Thoracic aorta endothelial cell (primary cell): ENCODE measurements around the gene TRIP13. TPM values are rescaled to one million over a fixed set of nuclear protein-coding genes. Genes with fewer than 3 reads are reported as not detected.

Experiments
- total RNA-seq: library from RNA; depleted of rRNA; stranded (reverse); fragments of >200 nt; gene quantifications from 2 replicates; pipeline ENCODE4 v1.2.3, GENCODE V29; 2012

TRIP13 gene, protein sequence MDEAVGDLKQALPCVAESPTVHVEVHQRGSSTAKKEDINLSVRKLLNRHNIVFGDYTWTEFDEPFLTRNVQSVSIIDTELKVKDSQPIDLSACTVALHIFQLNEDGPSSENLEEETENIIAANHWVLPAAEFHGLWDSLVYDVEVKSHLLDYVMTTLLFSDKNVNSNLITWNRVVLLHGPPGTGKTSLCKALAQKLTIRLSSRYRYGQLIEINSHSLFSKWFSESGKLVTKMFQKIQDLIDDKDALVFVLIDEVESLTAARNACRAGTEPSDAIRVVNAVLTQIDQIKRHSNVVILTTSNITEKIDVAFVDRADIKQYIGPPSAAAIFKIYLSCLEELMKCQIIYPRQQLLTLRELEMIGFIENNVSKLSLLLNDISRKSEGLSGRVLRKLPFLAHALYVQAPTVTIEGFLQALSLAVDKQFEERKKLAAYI
- total RNA-seq: 63.7 and 77.8 TPM in 2 replicates

DNA sequence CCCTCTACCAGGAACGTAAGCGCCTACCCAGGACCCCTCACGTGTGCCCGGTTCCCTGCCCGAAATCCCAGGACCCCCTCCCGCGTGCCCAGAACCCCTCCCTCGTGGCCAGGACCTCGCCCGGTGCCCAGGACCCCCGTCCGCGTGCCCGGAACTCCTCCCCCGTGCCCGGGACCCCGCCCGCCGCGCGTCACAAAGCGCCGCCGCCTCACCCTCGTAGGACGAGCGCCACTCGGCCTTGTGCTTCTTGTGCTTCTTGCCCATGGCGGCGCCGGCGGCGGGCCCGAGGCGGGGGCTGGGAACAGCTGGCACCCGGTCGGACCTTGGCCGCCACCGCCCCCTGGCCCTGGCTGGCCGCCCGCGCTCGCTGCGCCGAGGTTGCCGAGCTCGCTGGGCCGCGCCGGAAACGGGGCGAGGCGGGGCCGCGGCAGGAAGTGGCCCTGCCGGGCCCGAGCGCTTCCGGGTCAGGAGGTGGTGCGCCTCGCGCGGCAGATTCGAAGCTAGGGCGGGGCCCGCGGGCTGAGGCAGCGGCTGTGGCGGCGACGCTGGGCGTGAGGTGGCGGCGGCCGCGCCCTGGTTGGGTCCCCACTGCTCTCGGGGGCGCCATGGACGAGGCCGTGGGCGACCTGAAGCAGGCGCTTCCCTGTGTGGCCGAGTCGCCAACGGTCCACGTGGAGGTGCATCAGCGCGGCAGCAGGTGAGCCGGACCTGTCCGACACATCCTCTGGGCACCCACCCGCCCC, at the start of gene TRIP13, which contains the start of gene BRD9:
Gene TRIP13, plus strand, starts transcription at position 491 of the 743 bp plus-strand sequence. Its CDS starts 115 bp downstream, at position 606.
Gene BRD9, minus strand, starts transcription at position 408 of the 743 bp plus-strand sequence. Its CDS starts 144 bp downstream, at position 264.

DNA sequence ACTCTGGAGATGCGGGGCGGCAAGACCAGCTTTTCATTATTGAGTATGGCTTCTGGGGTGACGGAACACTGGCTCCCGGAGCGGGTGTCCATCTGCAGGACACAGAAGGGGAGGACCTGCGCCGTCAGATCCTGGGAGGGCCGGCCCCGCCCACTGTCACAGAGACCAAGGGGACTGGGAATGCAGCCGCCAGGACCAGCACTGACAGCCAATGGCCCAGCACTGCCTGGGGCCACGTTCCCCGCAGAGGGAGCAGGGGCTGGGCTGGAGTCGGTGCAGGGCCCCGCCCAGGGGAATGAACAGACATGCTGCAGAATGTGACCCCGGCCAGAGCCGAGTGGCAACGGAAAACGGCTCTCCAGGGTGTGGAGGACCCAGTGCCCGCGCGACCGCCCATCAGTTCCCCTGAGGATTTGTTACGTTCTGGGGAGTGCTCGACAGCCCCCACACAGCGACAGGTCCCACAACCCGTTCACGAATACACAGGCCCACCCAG, 42.1 kb upstream of the TRIP13 start, which contains the start of gene ZDHHC11:
Gene ZDHHC11, minus strand, starts transcription at position 476 of the 496 bp plus-strand sequence. Its CDS starts 384 bp downstream, at position 92.

Other genes with a start within 250 kb of the TRIP13 start
- gene TPPP, start 199.5 kb upstream of the TRIP13 start, total RNA-seq: under 0.01 and 0.36 TPM in 2 replicates
- gene ZDHHC11B, start 108.2 kb upstream of the TRIP13 start, total RNA-seq: under 0.01 and 0.14 TPM in 2 replicates
- gene ZDHHC11, start 41.9 kb upstream of the TRIP13 start, total RNA-seq: 0.80 and 0.93 TPM in 2 replicates
- 43.9 and 48.5 TPM in 2 replicates for gene BRD9, start 83 bp upstream of the TRIP13 start, total RNA-seq
- gene NKD2, start 115.9 kb downstream of the TRIP13 start, total RNA-seq: not detected in 2 replicates
- gene SLC12A7, start 219.2 kb downstream of the TRIP13 start, total RNA-seq: 21.9 and 23.8 TPM in 2 replicates